Measurements from ENCODE around the gene GNS.
"Not testable (repeated sequence)": the region's sequence is repeated elsewhere in the genome, so short reads cannot be mapped to it uniquely, and the experiment has no call there.

The GNS gene

DNA sequence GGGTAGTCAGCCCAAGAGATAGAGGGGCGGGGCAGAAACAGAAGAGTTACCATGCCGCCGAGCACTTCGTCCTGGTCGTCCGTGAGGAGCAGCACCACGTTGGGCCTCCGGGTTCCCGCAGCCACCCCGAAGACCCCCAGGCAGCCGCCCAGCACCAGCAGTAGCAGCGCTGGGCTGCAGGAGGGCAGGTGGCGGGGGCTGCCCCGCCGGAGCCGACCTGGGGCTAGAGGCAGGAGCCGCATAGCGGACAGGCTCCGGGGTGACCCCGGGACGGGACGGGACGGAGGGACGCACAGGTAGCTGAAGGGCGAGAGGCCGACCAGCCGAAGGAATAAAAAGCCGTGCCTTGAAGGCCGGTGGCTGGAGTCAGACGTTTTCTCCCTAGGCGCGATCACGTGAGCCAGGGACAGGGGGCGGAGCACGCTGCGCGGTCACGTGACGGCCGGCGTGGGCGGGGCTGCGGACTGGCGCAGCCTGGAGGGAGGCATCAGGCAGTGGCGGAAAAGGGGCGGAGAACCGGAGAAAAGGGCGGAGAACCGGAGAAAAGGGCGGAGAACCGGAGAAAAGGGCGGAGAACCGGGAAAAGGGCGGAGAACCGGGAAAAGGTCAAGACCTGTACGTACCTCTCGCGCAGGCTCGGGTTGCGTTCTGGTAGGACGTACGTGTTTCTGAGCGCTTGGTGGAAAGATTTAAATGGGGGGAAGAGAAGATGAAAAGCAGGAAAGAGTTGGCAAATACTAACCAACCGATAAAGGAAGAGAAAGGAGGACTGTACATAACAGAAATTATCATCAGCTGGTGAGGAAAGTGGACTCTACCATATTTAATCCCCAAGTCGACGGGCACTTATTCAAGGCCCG, at the start of gene GNS:
TSS of gene GNS (minus strand) at position 372 of the 860 bp plus-strand sequence. CDS start at position 242, 130 bp downstream.
- in situ Hi-C loops (cut with MboI; ENCODE audit: low sequenced_read_pairs), result no loop called here

DNA sequence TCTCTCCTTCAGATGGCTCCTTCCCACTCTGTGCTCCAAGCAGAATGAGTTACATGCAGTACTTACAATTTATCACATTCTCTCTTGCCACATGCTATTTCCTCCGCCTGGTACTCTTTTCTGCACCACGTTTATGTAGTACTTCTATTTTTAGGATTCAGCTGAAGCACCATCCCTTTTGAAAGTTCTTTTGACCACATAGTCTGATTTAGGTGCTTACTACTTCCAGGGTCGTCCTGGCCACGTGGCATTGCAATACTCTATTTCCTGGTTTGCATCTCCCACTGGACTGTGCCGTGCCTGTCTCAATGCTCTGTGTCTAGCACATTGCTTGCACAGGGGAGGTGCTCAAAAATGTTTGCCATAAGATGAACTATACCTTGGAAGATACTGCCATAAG, 48.9 kb upstream of the GNS start:
- in situ Hi-C loops (cut with MboI; ENCODE audit: low sequenced_read_pairs), result no loop called here

DNA sequence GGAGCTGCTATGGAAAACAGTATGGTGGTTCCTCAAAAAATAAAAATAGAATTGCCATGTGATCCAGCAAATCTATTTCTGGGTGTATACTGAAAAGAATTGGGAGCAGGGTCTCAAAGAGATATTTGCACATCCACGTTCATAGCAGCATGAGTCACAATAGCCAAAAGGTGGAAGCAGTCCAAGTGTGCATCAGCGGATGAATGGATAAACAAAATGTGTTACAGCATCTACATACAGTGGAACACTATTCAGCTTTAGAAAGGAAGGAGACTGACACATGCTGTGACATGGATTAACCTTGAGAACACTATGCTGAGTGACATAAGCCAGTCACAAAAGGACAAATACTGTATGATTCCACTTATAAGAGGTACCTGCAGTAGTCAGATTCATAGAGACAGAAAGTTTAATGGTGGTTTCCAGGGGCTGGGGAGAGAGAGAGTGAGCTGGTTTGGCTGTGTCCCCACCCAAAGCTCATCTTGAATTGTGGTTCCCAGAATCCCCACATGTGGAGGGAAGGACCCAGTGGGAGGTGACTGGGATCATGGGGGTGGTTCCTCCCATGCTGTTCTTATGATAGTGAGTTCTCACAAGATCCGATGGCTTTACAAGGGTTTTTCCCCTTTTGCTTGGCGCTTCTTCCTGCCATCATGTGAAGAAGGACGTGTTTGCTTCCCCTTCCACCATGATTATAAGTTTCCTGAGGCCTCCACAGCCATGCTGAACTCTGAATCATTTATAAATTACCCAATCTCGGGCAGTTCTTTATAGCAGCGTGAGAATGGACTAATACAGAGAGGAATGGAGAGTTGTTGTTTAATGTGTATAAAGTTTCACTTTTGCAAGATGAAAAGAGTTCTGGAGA, 47.6 kb upstream of the GNS start:
- in situ Hi-C loops (cut with MboI; ENCODE audit: low sequenced_read_pairs), result no loop called here

DNA sequence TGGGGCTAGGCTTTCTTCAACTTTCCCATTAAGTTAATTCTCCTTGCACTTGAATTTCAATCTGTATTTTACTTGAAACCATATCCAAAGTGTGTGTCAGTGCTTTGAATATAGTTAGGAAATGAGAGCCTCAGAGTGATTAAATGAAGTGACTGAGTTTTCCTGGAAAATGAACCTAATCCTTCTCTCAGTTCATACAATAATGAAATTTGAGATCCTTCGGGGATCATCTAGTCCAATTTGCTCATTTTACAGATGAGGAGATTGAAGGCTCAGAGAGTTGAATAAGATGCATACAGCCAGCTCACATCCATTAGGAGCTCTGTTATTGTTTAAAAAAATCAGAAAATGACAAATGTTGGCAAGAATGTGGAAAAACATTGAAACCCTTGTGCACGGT, 47.0 kb upstream of the GNS start:
- in situ Hi-C loops (cut with MboI; ENCODE audit: low sequenced_read_pairs), result no loop called here

DNA sequence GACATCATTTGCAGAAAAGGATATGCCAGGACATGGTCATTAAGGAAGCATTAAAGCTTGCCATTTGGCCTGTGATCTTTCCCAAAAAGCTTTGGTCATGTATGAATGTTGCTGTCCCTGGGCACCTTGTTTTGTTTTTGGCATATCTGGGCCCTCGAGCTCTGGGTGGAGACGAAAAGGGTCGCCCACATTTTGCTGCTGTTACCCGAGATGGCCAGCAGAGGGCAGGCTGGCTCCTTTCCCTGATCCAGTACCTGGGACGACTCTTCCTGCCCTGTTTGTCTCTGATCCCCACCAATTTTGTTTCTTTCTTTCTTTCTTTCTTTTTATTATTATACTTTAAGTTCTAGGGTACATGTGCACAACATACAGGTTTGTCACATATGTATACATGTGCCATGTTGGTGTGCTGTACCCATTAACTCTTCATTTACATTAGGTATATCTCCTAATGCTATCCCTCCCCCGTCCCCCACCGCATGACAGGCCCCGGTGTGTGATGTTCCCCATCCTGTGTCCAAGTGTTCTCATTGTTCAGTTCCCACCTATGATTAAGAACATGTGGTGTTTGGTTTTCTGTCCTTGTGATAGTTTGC, 43.1 kb upstream of the GNS start:
- in situ Hi-C loops (cut with MboI; ENCODE audit: low sequenced_read_pairs), result not testable (repeated sequence)

DNA sequence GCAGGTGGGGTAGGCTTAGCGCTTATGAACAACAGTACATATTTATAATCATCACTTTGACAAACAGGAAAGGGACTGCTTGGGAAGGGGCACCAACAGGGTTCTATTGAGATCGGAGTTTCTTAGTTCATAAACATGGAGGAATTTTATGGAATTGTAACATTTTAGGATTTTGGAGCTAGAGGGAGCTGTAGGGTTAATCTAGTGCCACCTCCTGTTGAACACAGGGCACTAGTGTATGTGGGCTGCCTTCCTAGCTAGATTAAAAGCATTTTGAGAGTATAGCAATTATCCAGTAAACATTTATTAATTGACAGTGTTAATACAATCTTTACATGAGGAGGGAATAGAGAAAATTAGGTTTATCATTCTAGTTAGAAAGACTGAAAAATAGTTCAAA, 42.2 kb upstream of the GNS start:
- in situ Hi-C loops (cut with MboI; ENCODE audit: low sequenced_read_pairs), result no loop called here

DNA sequence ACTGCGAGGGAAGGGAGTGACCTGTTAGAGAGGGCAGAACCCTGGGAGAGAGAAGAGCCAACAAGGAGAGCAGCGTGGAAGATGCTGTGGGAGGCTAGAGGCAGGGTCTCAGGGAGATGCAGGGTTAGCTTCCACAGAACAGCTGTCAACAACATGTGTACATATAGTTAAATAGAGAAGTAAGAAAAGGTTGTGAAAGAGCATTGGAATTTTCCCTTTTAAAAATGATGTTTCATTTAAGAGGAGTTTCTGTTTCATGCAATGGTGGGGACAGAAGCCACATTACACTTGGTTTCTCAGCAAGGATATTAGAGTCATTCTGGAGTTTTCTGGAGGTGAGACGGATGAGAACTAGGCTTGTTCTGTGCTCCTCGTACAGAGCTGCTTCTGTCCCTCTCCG, 41.4 kb upstream of the GNS start:
- in situ Hi-C loops (cut with MboI; ENCODE audit: low sequenced_read_pairs), result no loop called here

DNA sequence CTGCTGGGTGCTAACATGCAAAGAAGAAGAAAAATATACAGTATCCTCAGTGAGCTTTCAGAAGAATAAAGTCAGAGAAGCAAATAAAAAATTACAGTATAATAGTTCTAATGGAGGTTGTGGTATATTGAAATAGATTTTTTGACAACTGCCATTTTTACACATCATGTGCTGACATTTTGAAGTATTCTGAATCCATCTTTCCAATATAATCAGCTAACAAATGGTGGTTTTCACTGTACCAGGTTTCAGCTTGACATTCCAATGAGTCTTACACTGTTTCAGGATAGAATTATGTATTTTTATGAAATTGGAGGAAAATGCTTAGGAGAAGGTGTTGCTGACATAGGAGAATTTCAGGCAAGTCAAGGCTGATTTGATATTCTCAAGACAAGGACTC, 39.0 kb upstream of the GNS start:
- in situ Hi-C loops (cut with MboI; ENCODE audit: low sequenced_read_pairs), result no loop called here

DNA sequence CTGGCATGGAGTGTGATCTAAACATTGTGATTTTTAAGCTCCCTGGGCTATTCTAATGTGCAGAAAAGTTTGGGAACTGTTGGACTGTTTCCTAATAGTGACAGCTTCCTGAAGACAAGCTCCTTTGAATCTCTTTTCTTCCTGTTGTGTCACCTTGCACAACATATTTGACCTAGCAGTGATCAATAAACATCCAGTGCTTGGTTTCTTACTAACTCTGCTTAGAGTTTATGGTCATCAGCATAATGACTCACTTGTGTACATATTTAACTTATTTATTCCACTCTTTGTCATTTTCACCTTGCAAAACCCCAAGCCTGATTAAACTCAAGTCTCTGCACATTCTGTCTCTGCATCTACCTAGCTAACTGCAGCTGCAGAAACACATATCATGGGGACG, 38.0 kb upstream of the GNS start:
- in situ Hi-C loops (cut with MboI; ENCODE audit: low sequenced_read_pairs), result no loop called here

DNA sequence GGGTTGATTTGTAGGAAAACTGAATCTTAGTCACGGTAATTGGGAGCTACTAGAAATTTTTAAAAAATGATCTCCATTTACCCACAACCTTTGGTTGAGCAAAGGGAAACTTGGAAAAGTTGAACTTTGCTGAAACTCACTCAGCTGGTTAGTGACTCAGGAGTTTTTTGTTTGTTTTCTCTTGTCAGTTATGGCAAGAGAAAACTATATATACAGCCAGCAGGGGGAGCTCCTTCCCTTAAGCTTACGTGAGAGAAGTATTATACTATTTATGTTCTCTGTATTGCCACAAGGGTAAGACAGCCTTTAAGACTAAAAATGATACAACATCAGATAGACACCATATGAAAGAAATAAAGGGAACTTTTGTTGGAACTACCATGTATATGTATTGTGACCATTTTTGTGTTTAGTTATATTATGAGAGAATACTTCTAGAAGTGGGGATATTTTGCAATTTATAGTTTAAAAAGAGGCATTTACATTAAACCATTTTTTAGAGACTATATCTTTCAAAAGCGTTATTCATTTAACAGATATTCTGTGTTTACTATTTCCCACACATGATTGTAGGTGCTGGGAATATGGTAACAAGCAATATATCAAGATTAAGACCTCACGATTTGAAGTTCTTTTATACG, 37.1 kb upstream of the GNS start:
- in situ Hi-C loops (cut with MboI; ENCODE audit: low sequenced_read_pairs), result no loop called here

DNA sequence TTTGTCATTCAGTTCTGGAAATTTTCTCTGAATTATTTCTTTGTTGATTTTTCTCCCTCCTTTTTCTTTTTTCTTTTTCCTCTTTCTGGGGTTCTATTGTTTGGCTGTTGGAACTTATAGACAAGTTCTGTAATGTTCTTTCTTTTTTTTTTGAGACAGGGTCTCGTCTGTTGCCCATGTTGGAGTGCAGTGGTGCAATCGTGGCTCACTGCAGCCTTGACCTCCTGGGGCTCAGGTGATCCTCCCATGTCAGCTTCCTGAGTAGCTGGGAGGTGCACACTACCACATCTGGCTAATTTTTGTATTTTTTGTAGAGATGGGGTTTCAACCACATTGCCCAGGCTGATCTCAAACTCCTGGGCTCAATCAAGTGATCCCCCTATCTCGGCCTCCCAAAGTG, 35.1 kb upstream of the GNS start:
- in situ Hi-C loops (cut with MboI; ENCODE audit: low sequenced_read_pairs), result no loop called here

DNA sequence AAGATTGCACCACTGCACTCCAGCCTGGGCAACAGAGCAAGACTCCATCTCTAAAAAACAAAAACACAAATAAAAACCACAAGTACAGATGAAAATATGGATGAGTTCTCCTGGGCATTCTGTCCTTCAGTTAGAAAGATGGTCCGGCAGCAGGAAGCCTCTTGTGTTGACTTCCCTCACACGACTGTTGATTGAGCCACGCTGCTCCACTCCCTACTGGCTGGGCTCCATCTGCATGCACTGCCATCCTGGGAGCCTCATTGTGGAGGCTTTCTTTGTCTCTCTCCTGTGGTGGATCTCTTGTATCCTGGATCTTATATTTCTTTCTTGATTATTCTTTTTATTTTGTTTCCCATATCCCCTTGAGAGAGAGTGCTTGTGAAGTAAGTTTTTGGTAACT, 34.4 kb upstream of the GNS start:
- in situ Hi-C loops (cut with MboI; ENCODE audit: low sequenced_read_pairs), result no loop called here

DNA sequence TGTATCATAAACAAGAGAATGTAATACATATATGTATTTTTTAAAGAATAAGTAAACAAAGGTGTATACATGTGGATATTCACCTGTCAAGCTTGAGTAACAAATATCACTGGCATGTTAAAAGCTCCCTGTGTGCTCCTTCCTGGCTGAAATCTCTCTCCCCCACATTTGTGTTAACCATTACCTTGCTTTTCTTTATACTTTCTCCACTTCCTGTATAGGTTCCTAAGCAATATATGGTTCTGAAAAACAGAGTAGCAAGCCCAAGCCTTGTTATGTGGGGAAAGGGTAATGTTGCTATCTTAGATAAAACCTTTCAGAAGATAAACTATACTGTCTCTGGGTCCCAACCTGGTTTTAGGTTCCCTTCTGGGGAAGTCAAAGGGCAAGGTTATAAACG, 32.9 kb upstream of the GNS start:
- in situ Hi-C loops (cut with MboI; ENCODE audit: low sequenced_read_pairs), result no loop called here

DNA sequence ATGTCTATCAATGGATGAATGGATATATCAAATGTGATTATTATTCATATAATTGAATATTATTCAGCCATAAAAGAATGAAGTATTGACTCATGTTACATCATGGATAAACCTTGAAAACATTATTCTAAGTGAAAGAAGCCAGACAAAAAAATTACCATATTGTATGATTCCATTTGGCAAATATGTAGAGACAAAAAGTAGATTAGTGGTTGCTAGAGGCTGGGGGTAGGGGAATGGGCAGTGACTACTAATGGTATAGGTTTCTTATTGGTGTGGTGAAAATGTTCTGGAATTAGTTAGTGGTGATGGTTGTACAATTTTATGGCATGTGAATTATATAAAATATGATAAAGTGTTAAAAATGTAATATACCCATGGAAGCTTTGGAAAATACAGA, 31.8 kb upstream of the GNS start:
- in situ Hi-C loops (cut with MboI; ENCODE audit: low sequenced_read_pairs), result no loop called here

DNA sequence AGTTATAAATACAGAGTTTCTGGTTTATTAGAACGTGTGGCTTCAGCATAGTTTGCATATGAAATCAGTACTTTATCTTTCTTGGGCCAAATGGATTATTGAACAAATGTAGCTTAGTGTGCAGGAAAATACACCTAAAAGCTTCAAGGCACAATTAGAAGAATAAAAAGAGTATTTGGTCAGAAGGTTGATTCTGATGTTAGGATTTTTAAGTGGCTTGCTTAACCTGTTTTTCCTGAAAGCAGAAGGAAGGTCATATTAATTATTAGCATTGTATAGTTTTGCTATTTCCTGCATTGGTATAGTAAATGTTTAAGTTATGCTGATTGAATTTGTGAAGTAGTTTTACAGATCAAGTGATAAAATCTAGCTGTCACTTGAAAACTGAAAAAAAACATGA, 31.0 kb upstream of the GNS start:
- in situ Hi-C loops (cut with MboI; ENCODE audit: low sequenced_read_pairs), result no loop called here

DNA sequence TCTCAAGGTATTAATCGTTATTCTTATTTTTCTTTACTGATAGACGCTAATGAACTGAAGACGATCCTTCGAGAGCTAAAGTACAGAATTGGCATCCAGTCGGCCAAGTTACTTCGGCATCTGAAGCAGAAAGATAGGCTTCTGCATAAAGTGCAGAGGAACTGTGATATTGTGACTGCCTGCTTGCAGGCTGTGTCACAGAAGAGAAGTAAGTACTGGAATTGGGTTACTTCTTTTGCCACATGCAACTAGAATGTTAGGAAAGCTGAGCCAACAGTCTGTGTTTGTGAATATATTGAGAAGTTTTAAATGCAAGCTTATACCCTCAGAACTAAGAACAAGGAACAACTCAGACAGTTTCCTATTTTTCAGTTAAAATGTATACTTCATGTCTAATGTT, 26.6 kb upstream of the GNS start:
- in situ Hi-C loops (cut with MboI; ENCODE audit: low sequenced_read_pairs), result no loop called here

DNA sequence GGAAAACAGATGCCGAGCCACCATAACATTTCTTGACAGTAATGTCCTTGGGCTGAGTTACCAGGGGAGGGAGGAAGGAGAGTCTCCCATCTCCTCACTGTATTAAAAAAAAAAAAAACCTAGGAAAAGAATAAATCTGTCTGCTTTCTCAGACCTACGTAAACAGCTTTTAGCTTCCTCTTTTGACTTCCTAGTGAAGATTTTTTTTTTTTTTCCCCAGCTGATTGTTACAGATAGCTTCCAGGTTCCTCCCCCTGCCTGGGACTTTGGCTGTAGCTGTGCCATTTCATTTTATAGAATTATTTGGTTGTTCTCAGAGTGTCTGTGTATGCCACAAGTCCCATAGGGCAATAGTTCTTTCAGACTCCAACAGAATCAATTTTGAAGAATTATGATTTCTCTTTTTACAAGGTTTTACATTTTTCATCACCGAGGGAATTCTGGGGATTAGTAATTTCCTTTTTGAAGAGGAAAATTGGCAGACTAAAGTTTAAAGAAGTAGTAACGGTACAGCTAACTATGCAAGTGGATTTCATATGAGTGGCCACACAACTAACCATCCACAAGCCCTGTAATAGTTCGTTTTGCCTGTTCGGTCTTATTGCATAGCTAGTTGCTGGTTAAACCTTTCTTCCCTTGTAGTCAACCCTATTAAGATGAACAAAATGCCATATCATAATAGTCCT, 23.1 kb upstream of the GNS start:
- in situ Hi-C loops (cut with MboI; ENCODE audit: low sequenced_read_pairs), result no loop called here

DNA sequence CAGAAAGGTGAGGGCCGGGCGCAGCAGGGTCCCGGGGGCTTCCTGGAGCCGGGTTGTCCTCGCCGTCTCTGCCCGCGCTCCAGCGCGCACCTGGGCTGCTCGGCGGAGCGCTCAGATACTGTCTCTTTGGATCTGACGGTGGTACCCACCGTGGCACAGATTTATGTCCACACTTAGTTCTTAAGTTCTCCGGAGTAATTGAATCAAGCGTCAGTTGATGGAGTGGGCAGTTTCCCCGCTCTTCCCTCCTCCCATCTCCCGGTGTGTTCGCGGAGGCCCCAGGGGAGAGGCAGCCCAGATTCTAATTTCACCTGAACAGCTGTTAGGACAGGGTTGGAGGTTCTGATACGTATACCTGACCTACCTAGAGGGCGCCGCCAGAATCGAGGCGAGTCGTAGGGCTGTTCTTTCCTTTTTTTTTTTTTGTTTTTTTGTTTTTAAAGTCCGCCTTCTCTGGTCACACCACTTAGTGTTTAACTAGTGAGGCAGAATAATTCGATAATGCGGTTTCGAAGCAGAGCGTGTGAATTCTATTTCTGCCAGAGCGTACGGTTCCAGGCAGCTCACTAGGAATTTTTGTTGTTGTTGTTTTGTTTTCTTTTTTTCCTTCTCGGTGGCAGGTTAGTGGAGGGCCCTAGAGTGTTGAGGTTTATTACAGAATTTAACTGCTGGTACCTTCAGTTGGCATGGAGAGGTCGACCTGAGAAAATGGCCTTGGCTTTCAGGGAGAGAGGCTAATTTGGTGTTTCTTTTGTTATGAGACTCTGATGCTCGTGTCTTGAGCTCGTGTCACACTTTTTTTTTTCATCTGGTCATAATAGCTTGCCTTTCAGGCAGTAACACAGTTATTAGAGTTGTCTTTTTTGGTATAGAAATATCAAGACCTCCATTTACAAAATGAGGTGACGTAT, 22.3 kb upstream of the GNS start:
- in situ Hi-C loops (cut with MboI; ENCODE audit: low sequenced_read_pairs), result no loop called here

DNA sequence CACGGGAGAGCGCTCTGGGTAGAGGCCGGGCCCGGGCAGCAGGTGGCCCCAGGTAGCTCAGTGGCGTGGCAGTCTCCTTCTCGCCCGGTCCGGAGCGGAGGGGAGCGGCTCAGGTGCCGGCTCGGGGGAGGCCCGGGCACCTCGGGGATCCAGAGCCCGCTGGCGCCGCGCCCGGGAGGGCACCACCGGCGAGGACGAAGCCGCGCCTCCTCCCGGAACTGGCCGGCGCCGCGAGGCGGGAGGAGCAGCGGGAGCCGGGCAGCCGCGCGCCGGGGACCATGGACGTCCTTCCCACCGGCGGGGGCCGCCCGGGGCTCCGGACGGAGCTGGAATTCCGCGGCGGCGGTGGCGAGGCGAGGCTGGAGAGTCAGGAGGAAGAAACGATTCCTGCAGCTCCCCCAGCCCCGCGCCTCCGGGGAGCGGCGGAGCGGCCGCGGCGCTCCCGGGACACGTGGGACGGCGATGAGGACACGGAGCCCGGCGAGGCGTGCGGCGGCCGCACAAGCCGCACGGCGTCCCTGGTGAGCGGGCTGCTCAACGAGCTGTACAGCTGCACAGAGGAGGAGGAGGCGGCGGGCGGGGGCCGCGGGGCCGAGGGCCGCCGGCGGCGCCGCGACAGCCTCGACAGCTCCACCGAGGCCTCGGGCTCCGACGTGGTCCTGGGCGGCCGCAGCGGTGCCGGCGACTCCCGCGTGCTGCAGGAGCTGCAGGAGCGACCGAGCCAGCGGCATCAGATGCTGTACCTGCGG, 21.5 kb upstream of the GNS start:
- in situ Hi-C loops (cut with MboI; ENCODE audit: low sequenced_read_pairs), result no loop called here
